ENCODE data around the gene FMNL2. TPM values are rescaled to one million over a fixed set of nuclear protein-coding genes. Genes with fewer than 3 reads are reported as not detected.

FMNL2 gene
- total and polyA plus RNA-seq, 10 donors: 8.8 to 59.3 (median 33.5) TPM

DNA sequence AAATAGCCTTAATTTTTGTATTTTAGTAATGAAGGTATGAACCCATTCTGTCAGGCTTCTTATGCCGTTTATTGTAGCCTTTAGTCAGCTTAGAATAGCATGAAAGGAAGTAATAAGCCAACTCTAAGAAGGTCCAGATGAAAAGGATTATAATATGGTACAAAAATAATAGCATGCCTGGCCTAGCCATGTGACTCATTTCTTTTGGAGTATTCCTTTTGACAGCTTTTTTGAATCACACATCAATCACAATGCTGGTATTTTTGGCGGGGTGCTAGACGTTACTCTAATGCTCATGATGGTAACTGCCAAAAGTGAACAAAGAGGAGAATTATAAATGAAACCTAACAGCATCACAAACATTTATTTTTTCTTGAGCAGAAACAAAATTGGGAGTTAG, 19.9 kb downstream of the FMNL2 start:
- 64 to 75% (median 69%) methylated on average over 3 of the region's 3 CpGs for WGBS, 5 donors
- intact Hi-C loops (cut with DNase I; ENCODE audit: low total_unique reads): no loop called here
- Histone ChIP-seq H3K9me3 (no peaks in the 10 kb centered on the region), H3K36me3 (no peaks in the 10 kb centered on the region), H3K27me3 (replicated peaks in 1 of 7) (no peaks in the 10 kb centered on the region), H3K4me3 (no peak overlapping the region), H3K4me1 (no peaks in the 10 kb centered on the region), H3K27ac (no peak overlapping the region)
- TF ChIP-seq POLR2A (IDR thresholded peaks at IDR 0.05) (no peak), POLR2AphosphoS5 (IDR thresholded peaks at IDR 0.05) (no peak)
- TF ChIP-seq, protein P1, sequence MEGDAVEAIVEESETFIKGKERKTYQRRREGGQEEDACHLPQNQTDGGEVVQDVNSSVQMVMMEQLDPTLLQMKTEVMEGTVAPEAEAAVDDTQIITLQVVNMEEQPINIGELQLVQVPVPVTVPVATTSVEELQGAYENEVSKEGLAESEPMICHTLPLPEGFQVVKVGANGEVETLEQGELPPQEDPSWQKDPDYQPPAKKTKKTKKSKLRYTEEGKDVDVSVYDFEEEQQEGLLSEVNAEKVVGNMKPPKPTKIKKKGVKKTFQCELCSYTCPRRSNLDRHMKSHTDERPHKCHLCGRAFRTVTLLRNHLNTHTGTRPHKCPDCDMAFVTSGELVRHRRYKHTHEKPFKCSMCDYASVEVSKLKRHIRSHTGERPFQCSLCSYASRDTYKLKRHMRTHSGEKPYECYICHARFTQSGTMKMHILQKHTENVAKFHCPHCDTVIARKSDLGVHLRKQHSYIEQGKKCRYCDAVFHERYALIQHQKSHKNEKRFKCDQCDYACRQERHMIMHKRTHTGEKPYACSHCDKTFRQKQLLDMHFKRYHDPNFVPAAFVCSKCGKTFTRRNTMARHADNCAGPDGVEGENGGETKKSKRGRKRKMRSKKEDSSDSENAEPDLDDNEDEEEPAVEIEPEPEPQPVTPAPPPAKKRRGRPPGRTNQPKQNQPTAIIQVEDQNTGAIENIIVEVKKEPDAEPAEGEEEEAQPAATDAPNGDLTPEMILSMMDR (IDR thresholded peaks at IDR 0.05 in 8 of 11, conservative IDR thresholded peaks at IDR 0.05 in 3 of 11): no peak
- no peak for DNase-seq

DNA sequence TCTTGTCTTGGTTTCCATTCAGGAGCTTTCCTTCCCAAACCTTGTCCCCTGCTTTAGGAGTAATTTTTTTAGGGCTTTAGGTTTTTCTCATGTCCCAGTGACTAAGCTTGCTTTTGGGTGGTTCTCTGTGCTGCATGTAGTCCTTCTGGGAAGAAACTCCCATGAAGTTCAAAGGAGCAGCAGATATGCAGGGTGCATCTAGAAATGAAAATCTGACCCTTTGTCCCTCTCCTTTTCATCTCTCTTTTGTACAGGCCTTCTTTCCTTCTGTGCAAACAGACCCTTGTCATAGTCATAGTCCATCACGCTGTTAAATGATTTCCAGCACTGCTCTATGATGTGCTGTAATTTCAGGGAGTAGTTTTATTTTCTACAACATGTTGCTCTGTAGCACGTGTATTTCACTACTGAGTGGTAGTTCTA, 20.4 kb downstream of the FMNL2 start:
- Histone ChIP-seq H3K4me3 (no peak overlapping the region), H3K27ac (no peak overlapping the region), H3K4me1 (no peaks in the 10 kb centered on the region), H3K36me3 (no peaks in the 10 kb centered on the region), H3K9me3 (no peaks in the 10 kb centered on the region), H3K27me3 (replicated peaks in 1 of 7) (no peaks in the 10 kb centered on the region)
- no peak for DNase-seq
- TF ChIP-seq POLR2AphosphoS5 (IDR thresholded peaks at IDR 0.05) (no peak), POLR2A (IDR thresholded peaks at IDR 0.05) (no peak)
- TF ChIP-seq, protein P1 (IDR thresholded peaks at IDR 0.05 in 8 of 11, conservative IDR thresholded peaks at IDR 0.05 in 3 of 11): no peak
- 70 to 85% (median 83%) methylated on average over 2 of the region's 2 CpGs for WGBS, 5 donors
- intact Hi-C loops (cut with DNase I; ENCODE audit: low total_unique reads): no loop called here

DNA sequence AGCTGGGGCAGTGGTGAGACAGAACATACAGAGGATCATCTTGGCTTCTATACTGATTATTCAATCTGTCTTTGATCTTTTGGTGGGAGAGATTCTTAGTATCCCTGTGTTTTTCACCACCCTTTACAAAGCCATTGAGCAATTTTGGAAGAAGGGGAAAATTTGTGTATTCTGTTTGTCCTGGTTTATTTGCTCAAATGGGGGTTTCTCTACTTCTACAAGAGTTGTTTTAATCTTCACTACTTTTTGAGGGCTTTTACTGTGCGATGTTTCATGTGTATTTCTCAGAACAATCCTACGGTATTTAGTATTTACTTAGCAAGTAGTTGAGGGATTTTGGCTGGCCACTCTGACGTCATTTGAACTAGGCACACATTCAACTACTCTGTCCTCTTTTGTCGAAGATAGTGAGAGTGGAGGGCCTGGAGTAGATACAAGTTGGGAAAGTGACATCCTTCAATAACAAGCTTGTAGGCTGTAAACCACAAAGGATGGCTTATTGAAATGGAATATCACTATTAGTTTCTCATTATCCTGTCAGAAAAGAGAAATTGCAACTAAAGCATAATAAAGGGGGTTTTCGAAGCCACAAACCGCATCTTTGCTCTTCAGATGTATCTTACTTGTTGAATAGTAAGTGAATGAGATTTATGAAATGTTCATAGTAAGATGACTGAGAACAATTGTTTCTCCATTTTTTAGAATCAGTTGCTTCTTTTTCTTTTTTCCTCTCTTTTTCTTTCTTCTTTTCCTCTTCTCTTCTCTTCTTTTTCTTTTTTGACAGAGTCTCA, 24.8 kb downstream of the FMNL2 start:
- 76 to 93% (median 90%) methylated on average over 6 of the region's 6 CpGs for WGBS, 5 donors
- no peak for DNase-seq
- H3K27ac ChIP-seq: no peak overlapping the region
- H3K27me3 ChIP-seq (replicated peaks in 1 of 7): no peaks in the 10 kb centered on the region
- TF ChIP-seq POLR2A (IDR thresholded peaks at IDR 0.05) (no peak), POLR2AphosphoS5 (IDR thresholded peaks at IDR 0.05) (no peak)
- TF ChIP-seq, protein P1 (IDR thresholded peaks at IDR 0.05 in 8 of 11, conservative IDR thresholded peaks at IDR 0.05 in 3 of 11): no peak
- intact Hi-C loops (cut with DNase I; ENCODE audit: low total_unique reads): no loop called here
- H3K9me3 ChIP-seq: no peaks in the 10 kb centered on the region
- H3K4me1 ChIP-seq: no peaks in the 10 kb centered on the region
- no peak overlapping the region for H3K4me3 ChIP-seq
- no peaks in the 10 kb centered on the region for H3K36me3 ChIP-seq

DNA sequence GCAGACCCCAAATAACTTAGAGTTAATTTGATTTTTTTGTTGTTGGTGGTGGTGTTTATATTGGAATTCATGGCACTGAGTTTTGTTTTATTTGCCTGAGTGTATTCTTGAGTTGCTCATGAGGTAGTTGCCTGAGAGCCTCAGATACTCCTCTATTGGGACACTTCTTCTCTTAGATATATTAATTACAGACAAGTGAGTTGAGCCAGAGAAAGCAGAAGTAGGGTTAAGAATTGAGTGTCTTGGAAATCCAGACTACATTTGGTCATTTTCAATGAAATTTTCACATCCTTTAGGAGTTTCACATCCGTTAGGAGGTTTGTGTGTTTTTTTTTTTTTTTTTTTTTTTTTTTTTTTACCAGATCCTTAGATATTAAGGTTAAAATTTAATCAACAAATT, 29.0 kb downstream of the FMNL2 start:
- H3K27me3 ChIP-seq (replicated peaks in 1 of 7): no peaks in the 10 kb centered on the region
- H3K36me3 ChIP-seq: no peaks in the 10 kb centered on the region
- H3K4me1 ChIP-seq: no peaks in the 10 kb centered on the region
- 47 to 84% (median 74%) methylated on average over 1 of the region's 1 CpG for WGBS, 5 donors
- no peak overlapping the region for H3K27ac ChIP-seq
- TF ChIP-seq POLR2AphosphoS5 (IDR thresholded peaks at IDR 0.05) (no peak), POLR2A (IDR thresholded peaks at IDR 0.05) (no peak)
- TF ChIP-seq, protein P1 (IDR thresholded peaks at IDR 0.05 in 8 of 11, conservative IDR thresholded peaks at IDR 0.05 in 3 of 11): no peak
- H3K9me3 ChIP-seq: no peaks in the 10 kb centered on the region
- no peak for DNase-seq
- intact Hi-C loops (cut with DNase I; ENCODE audit: low total_unique reads): no loop called here
- no peak overlapping the region for H3K4me3 ChIP-seq

Measured in spleen (tissue), 11 donors.